ENCODE measurements around the gene SLC22A5. TPM values are rescaled to one million over a fixed set of nuclear protein-coding genes. Genes with fewer than 3 reads are reported as not detected.

The SLC22A5 gene
- total RNA-seq: 1 to 10 TPM; 7.0 to 7.4 TPM

DNA sequence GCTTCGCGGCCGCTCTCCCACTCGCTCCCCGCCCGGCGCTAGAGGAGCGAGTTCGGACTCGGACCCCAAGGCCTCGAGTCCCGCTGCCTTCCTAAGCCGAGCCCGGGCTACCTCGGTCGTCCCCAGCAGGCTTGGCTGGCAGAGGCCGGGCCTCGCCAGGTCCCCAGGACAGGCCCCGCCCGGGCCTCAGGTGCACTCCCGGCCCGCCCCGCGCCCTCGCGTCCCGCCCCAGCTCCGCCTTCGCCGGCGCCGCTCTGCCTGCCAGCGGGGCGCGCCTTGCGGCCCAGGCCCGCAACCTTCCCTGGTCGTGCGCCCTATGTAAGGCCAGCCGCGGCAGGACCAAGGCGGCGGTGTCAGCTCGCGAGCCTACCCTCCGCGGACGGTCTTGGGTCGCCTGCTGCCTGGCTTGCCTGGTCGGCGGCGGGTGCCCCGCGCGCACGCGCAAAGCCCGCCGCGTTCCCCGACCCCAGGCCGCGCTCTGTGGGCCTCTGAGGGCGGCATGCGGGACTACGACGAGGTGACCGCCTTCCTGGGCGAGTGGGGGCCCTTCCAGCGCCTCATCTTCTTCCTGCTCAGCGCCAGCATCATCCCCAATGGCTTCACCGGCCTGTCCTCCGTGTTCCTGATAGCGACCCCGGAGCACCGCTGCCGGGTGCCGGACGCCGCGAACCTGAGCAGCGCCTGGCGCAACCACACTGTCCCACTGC lies at the start of gene SLC22A5:
Gene SLC22A5, plus strand, starts transcription at position 237 of the 707 bp plus-strand sequence. Its CDS starts 263 bp downstream, at position 500.
- Mint-ChIP-seq H3K4me1 (ENCODE audit: low read depth) (peaks cover 33% of the 10 kb centered on the region), H3K4me3 (peak within 1 kb of the TSS; percentile 78 to 88), H3K36me3 (ENCODE audit: insufficient read depth in 2 of 2) (no peaks in the 10 kb centered on the region), H3K27ac (peak within 1 kb of the TSS; percentile 86), H3K27me3 (ENCODE audit: low read depth) (no peaks in the 10 kb centered on the region), H3K9me3 (no peaks in the 10 kb centered on the region)
- ATAC-seq (replicated peaks in 1 of 2) (peak; percentile 93 to 94), DNase-seq (peak; percentile 79 to 84)

- Mint-ChIP-seq H3K9me3 (no peaks in the 10 kb centered on the region), H3K27me3 (ENCODE audit: low read depth) (no peaks in the 10 kb centered on the region), H3K36me3 (ENCODE audit: insufficient read depth in 2 of 2) (no peaks in the 10 kb centered on the region), H3K4me1 (ENCODE audit: low read depth) (no peaks in the 10 kb centered on the region), H3K4me3 (no peak overlapping the region), H3K27ac (no peak overlapping the region)
- DNase-seq (no peak), ATAC-seq (replicated peaks in 1 of 2) (no peak)
These were observed 49.5 kb upstream of the SLC22A5 start for GRCh38 chr5:132319975-132320374.

- H3K4me1 Mint-ChIP-seq (ENCODE audit: low read depth): no peaks in the 10 kb centered on the region
- no peaks in the 10 kb centered on the region for H3K36me3 Mint-ChIP-seq (ENCODE audit: insufficient read depth in 2 of 2)
- H3K27ac Mint-ChIP-seq: no peak overlapping the region
- no peak for ATAC-seq (replicated peaks in 1 of 2)
- H3K9me3 Mint-ChIP-seq: no peaks in the 10 kb centered on the region
- H3K27me3 Mint-ChIP-seq (ENCODE audit: low read depth): no peaks in the 10 kb centered on the region
- H3K4me3 Mint-ChIP-seq: no peak overlapping the region
- DNase-seq: no peak
These were observed 48.3 kb upstream of the SLC22A5 start for GRCh38 chr5:132321109-132321721.

DNA sequence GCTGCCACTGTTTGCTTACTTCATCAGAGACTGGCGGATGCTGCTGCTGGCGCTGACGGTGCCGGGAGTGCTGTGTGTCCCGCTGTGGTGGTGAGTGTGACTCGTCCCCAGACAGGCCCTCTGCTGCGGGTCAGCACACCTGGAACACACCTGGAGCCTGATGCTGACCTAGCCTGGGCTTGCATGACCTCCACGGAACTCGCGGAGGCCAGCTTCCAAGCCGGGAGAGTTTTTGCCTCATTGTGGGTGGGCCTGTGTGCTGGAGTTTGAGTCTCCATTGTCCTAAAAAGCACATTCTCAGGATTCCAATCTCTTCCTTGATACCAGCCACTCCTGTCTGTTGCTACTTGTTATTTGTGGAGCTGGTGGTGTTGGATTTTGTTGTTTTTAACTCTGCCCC lies 47.2 kb upstream of the SLC22A5 start:
- no peak overlapping the region for H3K27ac Mint-ChIP-seq
- DNase-seq: no peak
- H3K27me3 Mint-ChIP-seq (ENCODE audit: low read depth): no peaks in the 10 kb centered on the region
- H3K4me3 Mint-ChIP-seq: no peak overlapping the region
- no peak for ATAC-seq (replicated peaks in 1 of 2)
- H3K9me3 Mint-ChIP-seq: no peaks in the 10 kb centered on the region
- H3K36me3 Mint-ChIP-seq (ENCODE audit: insufficient read depth in 2 of 2): no peaks in the 10 kb centered on the region
- no peaks in the 10 kb centered on the region for H3K4me1 Mint-ChIP-seq (ENCODE audit: low read depth)

GRCh38 chr5:132323202-132323601 lies 46.3 kb upstream of the SLC22A5 start:
- DNase-seq (no peak), ATAC-seq (replicated peaks in 1 of 2) (no peak)
- no peaks in the 10 kb centered on the region for H3K4me1 Mint-ChIP-seq (ENCODE audit: low read depth)
- no peaks in the 10 kb centered on the region for H3K9me3 Mint-ChIP-seq
- H3K27me3 Mint-ChIP-seq (ENCODE audit: low read depth): no peaks in the 10 kb centered on the region
- no peak overlapping the region for H3K27ac Mint-ChIP-seq
- no peak overlapping the region for H3K4me3 Mint-ChIP-seq
- H3K36me3 Mint-ChIP-seq (ENCODE audit: insufficient read depth in 2 of 2): no peaks in the 10 kb centered on the region

- Mint-ChIP-seq H3K36me3 (ENCODE audit: insufficient read depth in 2 of 2) (no peaks in the 10 kb centered on the region), H3K27me3 (ENCODE audit: low read depth) (no peaks in the 10 kb centered on the region), H3K4me3 (no peak overlapping the region), H3K9me3 (no peaks in the 10 kb centered on the region), H3K4me1 (ENCODE audit: low read depth) (no peaks in the 10 kb centered on the region), H3K27ac (no peak overlapping the region)
- ATAC-seq (replicated peaks in 1 of 2): no peak
- DNase-seq: no peak
These were observed 43.8 kb upstream of the SLC22A5 start for GRCh38 chr5:132325691-132326090.

- no peak for DNase-seq
- Mint-ChIP-seq H3K36me3 (ENCODE audit: insufficient read depth in 2 of 2) (no peaks in the 10 kb centered on the region), H3K4me3 (no peak overlapping the region), H3K27me3 (ENCODE audit: low read depth) (no peaks in the 10 kb centered on the region), H3K4me1 (ENCODE audit: low read depth) (no peaks in the 10 kb centered on the region), H3K27ac (no peak overlapping the region), H3K9me3 (no peaks in the 10 kb centered on the region)
- no peak for ATAC-seq (replicated peaks in 1 of 2)
These were observed 42.1 kb upstream of the SLC22A5 start for GRCh38 chr5:132327252-132327955.

GRCh38 chr5:132334812-132335211 lies 34.7 kb upstream of the SLC22A5 start:
- Mint-ChIP-seq H3K4me3 (peak overlapping the region in 1 of 2 donors; percentile 50), H3K27me3 (ENCODE audit: low read depth) (no peaks in the 10 kb centered on the region), H3K9me3 (no peaks in the 10 kb centered on the region), H3K36me3 (ENCODE audit: insufficient read depth in 2 of 2) (peaks cover 0 to 1% of the 10 kb centered on the region in 2 donors), H3K4me1 (ENCODE audit: low read depth) (peaks cover 8% of the 10 kb centered on the region), H3K27ac (peak overlapping the region; percentile 59)
- ATAC-seq (replicated peaks in 1 of 2) (peak; percentile 95 to 98), DNase-seq (peak; percentile 23 to 24)

DNA sequence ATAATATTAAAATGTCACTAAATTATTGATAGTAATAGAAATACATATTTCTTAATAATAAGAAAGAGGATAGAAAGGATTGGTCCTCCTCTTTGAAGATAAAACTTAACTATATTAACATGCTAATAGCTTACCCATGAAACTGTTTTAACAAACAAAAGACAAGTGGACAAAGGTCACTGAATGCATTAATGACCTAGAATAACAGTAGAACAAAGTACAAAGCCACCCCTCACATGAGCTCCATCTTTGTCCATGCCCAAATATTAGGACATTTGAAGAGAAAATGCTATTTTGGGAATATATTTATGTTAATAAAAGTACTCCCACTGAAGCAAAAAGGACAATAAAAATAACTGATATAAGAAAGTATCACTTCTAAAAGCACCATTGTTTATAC lies 34.1 kb upstream of the SLC22A5 start:
- Mint-ChIP-seq H3K27me3 (ENCODE audit: low read depth) (no peaks in the 10 kb centered on the region), H3K4me1 (ENCODE audit: low read depth) (peaks cover 8% of the 10 kb centered on the region), H3K27ac (no peak overlapping the region), H3K36me3 (ENCODE audit: insufficient read depth in 2 of 2) (peaks cover 0 to 1% of the 10 kb centered on the region in 2 donors), H3K4me3 (no peak overlapping the region), H3K9me3 (no peaks in the 10 kb centered on the region)
- ATAC-seq (replicated peaks in 1 of 2) (no peak), DNase-seq (no peak)

DNA sequence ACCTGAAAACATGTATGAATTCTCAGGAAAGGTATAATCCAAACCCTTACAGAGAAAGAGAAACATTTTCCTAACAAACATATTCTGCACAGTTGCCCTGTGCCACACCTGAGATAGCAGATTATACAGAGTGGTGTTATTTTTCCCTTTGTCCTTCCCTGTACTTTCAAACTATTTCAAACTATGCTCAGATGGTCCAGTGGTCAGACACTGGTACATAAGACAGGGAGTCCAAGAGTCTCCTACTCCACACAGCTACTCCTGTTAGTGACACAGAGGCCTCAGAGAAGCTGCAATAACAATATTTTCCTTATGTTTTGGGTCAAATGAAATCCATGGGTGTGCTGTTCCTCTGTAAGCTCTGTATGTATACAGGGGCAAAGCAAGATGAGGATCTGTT lies 30.0 kb upstream of the SLC22A5 start:
- Mint-ChIP-seq H3K27ac (no peak overlapping the region), H3K27me3 (ENCODE audit: low read depth) (no peaks in the 10 kb centered on the region), H3K36me3 (ENCODE audit: insufficient read depth in 2 of 2) (peaks cover 0 to 1% of the 10 kb centered on the region in 2 donors), H3K4me1 (ENCODE audit: low read depth) (peaks cover 7% of the 10 kb centered on the region), H3K4me3 (no peak overlapping the region), H3K9me3 (no peaks in the 10 kb centered on the region)
- DNase-seq (no peak), ATAC-seq (replicated peaks in 1 of 2) (no peak)

GRCh38 chr5:132342291-132343180 lies 27.0 kb upstream of the SLC22A5 start:
- ATAC-seq (replicated peaks in 1 of 2) (no peak), DNase-seq (no peak)
- H3K4me1 Mint-ChIP-seq (ENCODE audit: low read depth): no peaks in the 10 kb centered on the region
- H3K27ac Mint-ChIP-seq: no peak overlapping the region
- peaks cover 0 to 4% of the 10 kb centered on the region in 2 donors for H3K9me3 Mint-ChIP-seq
- H3K27me3 Mint-ChIP-seq (ENCODE audit: low read depth): no peaks in the 10 kb centered on the region
- no peak overlapping the region for H3K4me3 Mint-ChIP-seq
- peaks cover 0 to 2% of the 10 kb centered on the region in 2 donors for H3K36me3 Mint-ChIP-seq (ENCODE audit: insufficient read depth in 2 of 2)

DNA sequence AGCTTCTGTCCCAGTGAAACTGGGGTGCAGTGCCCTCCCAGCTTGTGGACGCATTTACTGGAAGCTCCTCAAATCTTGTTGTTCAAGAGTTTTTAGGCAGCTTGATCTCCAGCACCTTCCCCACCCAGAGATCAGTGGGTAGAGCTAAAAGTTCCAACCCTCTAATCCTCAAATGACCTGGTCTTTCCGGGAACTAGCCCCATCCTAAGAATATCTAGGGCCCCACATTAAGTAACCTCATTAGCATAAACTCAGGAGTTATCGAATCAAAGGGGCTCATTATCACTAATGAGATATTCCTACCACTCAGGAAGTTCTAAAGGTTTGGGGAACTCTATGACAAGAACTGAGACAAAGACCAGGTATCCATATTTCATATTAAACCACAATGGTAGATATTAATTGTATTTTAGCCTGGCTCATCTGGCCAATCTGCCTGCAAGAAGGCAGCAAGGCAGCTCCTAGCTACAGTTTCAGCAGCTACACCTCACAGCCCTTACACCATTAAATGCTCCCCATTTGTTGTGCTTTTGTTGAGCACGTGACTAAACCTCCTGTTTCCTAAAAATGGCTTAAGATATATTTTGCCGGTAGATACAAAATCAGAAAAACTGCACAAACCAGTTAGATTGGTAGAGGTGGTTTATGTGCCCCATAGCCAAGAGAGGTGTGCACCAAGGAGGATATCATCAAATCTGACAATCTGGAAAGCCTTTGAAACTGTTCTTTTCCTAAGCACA lies 24.6 kb upstream of the SLC22A5 start:
- DNase-seq (no peak), ATAC-seq (replicated peaks in 1 of 2) (no peak)
- H3K36me3 Mint-ChIP-seq (ENCODE audit: insufficient read depth in 2 of 2): peaks cover 1 to 9% of the 10 kb centered on the region in 2 donors
- H3K4me3 Mint-ChIP-seq: no peak overlapping the region
- no peaks in the 10 kb centered on the region for H3K4me1 Mint-ChIP-seq (ENCODE audit: low read depth)
- no peaks in the 10 kb centered on the region for H3K27me3 Mint-ChIP-seq (ENCODE audit: low read depth)
- H3K9me3 Mint-ChIP-seq: peaks cover 0 to 8% of the 10 kb centered on the region in 2 donors
- H3K27ac Mint-ChIP-seq: no peak overlapping the region

All from activated T-cell treated with anti-CD3 and anti-CD28 coated beads, Interleukin-2, amount 50 U/mL, for 72 hours (primary cell).